GM23338 (cell line): ENCODE measurements around the gene HDDC3. TPM values are rescaled to one million over a fixed set of nuclear protein-coding genes. Genes with fewer than 3 reads are reported as not detected.

Experiments
- ATAC-seq: fragments of 200-7000 bp; cut with Tn5 transposase; 3 replicates; pipeline ENCODE4 v1.9.1; 2020
- DNase-seq: peaks from one replicate; pipeline ENCODE4 v3.0.0-alpha.2; 2015; ENCODE audit warnings: low spot score
- H2AFZ ChIP-seq: fragments of 200-600 bp; sonication (generic); 2 replicates; pipeline ENCODE4 v1.8.0; 2016; ENCODE audit warnings: antibody characterized with exemption, mild to moderate bottlenecking, moderate library complexity
- H3F3A ChIP-seq: fragments of 200-600 bp; sonication (generic); replicated peaks from 2 replicates; pipeline ENCODE4 v1.8.0; 2017; ENCODE audit warnings: antibody characterized with exemption, mixed run types, low read depth
- H3K27ac ChIP-seq: fragments of 200-600 bp; sonication (generic); 2 replicates; pipeline ENCODE4 v1.6.1; 2016; ENCODE audit warnings: low read depth
- H3K27me3 ChIP-seq: fragments of 200-600 bp; sonication (generic); 2 replicates; pipeline ENCODE4 v1.8.0; 2016; ENCODE audit warnings: mild to moderate bottlenecking, mixed run types, moderate library complexity; ENCODE audit not compliant: insufficient read depth
- H3K36me3 ChIP-seq: fragments of 200-600 bp; sonication (generic); 2 replicates; pipeline ENCODE4 v1.8.0; 2016; ENCODE audit warnings: mild to moderate bottlenecking; ENCODE audit not compliant: insufficient read depth
- H3K4me1 ChIP-seq: fragments of 200-600 bp; sonication (generic); 2 replicates; pipeline ENCODE4 v1.8.0; 2016; ENCODE audit warnings: mild to moderate bottlenecking, moderate library complexity; ENCODE audit not compliant: insufficient read depth
- H3K4me2 ChIP-seq: fragments of 200-600 bp; sonication (generic); 2 replicates; pipeline ENCODE4 v1.7.1; 2017; ENCODE audit warnings: mixed run types
- H3K4me3 ChIP-seq: fragments of 200-600 bp; sonication (generic); 2 replicates; pipeline ENCODE4 v1.6.1; 2016; ENCODE audit warnings: mixed run types
- H3K79me2 ChIP-seq: fragments of 200-600 bp; sonication (generic); replicated peaks from 2 replicates; pipeline ENCODE4 v1.8.0; 2017; ENCODE audit warnings: mild to moderate bottlenecking; ENCODE audit not compliant: insufficient read depth
- H3K9me2 ChIP-seq: fragments of 200-600 bp; sonication (generic); 2 replicates; pipeline ENCODE4 v1.8.0; 2017; ENCODE audit not compliant: insufficient read depth
- H4K20me1 ChIP-seq: fragments of 200-600 bp; sonication (generic); replicated peaks from 2 replicates; pipeline ENCODE4 v1.8.0; 2017; ENCODE audit warnings: mild to moderate bottlenecking; ENCODE audit not compliant: insufficient read depth
- H3K27ac Mint-ChIP-seq: 2 replicates; pipeline ENCODE4 v1.8.0; 2020; ENCODE audit warnings: inconsistent platforms, mild to moderate bottlenecking, moderate library complexity, mixed read lengths
- H3K27me3 Mint-ChIP-seq: 3 replicates; pipeline ENCODE4 v1.8.0; 2022; ENCODE audit warnings: low read depth, mild to moderate bottlenecking, moderate library complexity, mixed read lengths, inconsistent platforms; ENCODE audit not compliant: insufficient read depth, poor library complexity
- H3K36me3 Mint-ChIP-seq: 3 replicates; pipeline ENCODE4 v1.8.0; 2021; ENCODE audit warnings: low read depth, mild to moderate bottlenecking, inconsistent platforms, moderate library complexity, mixed read lengths
- H3K4me1 Mint-ChIP-seq: 3 replicates; pipeline ENCODE4 v1.8.0; 2020; ENCODE audit warnings: mild to moderate bottlenecking, inconsistent platforms, mixed read lengths
- H3K4me3 Mint-ChIP-seq: 3 replicates; pipeline ENCODE4 v1.8.0; 2021; ENCODE audit warnings: moderate library complexity, mild to moderate bottlenecking, inconsistent platforms, mixed read lengths
- H3K9me3 Mint-ChIP-seq: 3 replicates; pipeline ENCODE4 v1.8.0; 2020; ENCODE audit warnings: moderate library complexity, mild to moderate bottlenecking, inconsistent platforms, mixed read lengths
- CREB1 ChIP-seq: fragments of 250-450 bp; sonication (Bioruptor Pico); IDR thresholded peaks from 2 replicates; pipeline ENCODE4 v1.5.0; 2020; ENCODE audit warnings: low read depth, mild to moderate bottlenecking, moderate library complexity
- EZH2 ChIP-seq: fragments of 200-600 bp; sonication (generic); IDR thresholded peaks from one replicate; pipeline ENCODE4 v1.8.0; 2017; ENCODE audit warnings: antibody characterized with exemption, mild to moderate bottlenecking, low read depth; ENCODE audit not compliant: unreplicated experiment
- EZH2phosphoT487 ChIP-seq: fragments of 200-600 bp; sonication (generic); IDR thresholded peaks from one replicate; pipeline ENCODE4 v1.8.1; 2018; ENCODE audit warnings: antibody characterized with exemption; ENCODE audit not compliant: unreplicated experiment
- JUNB ChIP-seq: IDR thresholded peaks from one replicate; pipeline ENCODE4 v1.6.1; 2016; ENCODE audit warnings: antibody characterized with exemption; ENCODE audit not compliant: unreplicated experiment
- POLR2AphosphoS5 ChIP-seq: IDR thresholded peaks from 2 replicates; pipeline ENCODE4 v1.6.1; 2016; ENCODE audit warnings: antibody characterized with exemption, low read depth
- ZNF114 ChIP-seq: fragments of 250-450 bp; sonication (Bioruptor Pico); IDR thresholded peaks from 2 replicates; pipeline ENCODE4 v1.5.0; 2020; ENCODE audit warnings: mild to moderate bottlenecking, moderate library complexity
- ZNF331 ChIP-seq: fragments of 250-450 bp; sonication (Bioruptor Pico); IDR thresholded peaks from 2 replicates; pipeline ENCODE4 v1.5.0; 2020; ENCODE audit warnings: low read depth, mild to moderate bottlenecking, moderate library complexity
- long read RNA-seq: library from polyadenylated mRNA; unstranded; transcript quantifications from one replicate; pipeline ENCODE4 v2.0.0, GENCODE V29; 2020; ENCODE audit not compliant: unreplicated experiment
- polyA plus RNA-seq: library from polyadenylated mRNA; unstranded; fragments of >200 nt; fragmentation: Nextera tagmentation; extraction: Ambion mirVana; gene quantifications from 2 replicates; pipeline ENCODE4 v1.2.1, GENCODE V29; 2016
- total RNA-seq: library from RNA; depleted of rRNA; stranded (reverse); fragments of >200 nt; shearing (Covaris generic); gene quantifications from 2 replicates; pipeline ENCODE4 v1.2.3, GENCODE V29; 2014; rRNA removed
- TF ChIP-seq, protein P1 (sequence below): fragments of 250-450 bp; sonication (Bioruptor Pico); IDR thresholded peaks from 2 replicates; pipeline ENCODE4 v1.5.0; 2020; ENCODE audit warnings: mild to moderate bottlenecking, moderate library complexity
- TF ChIP-seq, protein P2 (sequence below): IDR thresholded peaks from 2 replicates; pipeline ENCODE4 v1.6.1; 2016; ENCODE audit warnings: antibody characterized with exemption
- TF ChIP-seq, protein P3 (sequence below): IDR thresholded peaks from one replicate; pipeline ENCODE4 v1.6.1; 2018; ENCODE audit warnings: antibody characterized with exemption; ENCODE audit not compliant: unreplicated experiment
- TF ChIP-seq, protein P4 (sequence below), 2 experiments: fragments of 200-600 bp in 1 of 2; sonication (generic) in 1 of 2; conservative IDR thresholded peaks; 2 replicates each; pipeline versions ENCODE4 v1.5.1 to v1.6.1; 2016 to 2017; ENCODE audit warnings: antibody characterized with exemption in 2 of 2, low read depth in 2 of 2, mild to moderate bottlenecking in 2 of 2, moderate library complexity in 1 of 2

HDDC3 gene, protein sequence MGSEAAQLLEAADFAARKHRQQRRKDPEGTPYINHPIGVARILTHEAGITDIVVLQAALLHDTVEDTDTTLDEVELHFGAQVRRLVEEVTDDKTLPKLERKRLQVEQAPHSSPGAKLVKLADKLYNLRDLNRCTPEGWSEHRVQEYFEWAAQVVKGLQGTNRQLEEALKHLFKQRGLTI
- total RNA-seq (9.1 and 19.0 TPM in 2 replicates), polyA plus RNA-seq (16.0 and 17.4 TPM in 2 replicates)
- long read RNA-seq, full-length matches to known transcripts = 24 of 27 reads
- long read RNA-seq, partial matches to known transcripts = 1 of 27 reads
- long read RNA-seq, other reads (novel, unspliced or antisense) = 2 of 27 reads

DNA sequence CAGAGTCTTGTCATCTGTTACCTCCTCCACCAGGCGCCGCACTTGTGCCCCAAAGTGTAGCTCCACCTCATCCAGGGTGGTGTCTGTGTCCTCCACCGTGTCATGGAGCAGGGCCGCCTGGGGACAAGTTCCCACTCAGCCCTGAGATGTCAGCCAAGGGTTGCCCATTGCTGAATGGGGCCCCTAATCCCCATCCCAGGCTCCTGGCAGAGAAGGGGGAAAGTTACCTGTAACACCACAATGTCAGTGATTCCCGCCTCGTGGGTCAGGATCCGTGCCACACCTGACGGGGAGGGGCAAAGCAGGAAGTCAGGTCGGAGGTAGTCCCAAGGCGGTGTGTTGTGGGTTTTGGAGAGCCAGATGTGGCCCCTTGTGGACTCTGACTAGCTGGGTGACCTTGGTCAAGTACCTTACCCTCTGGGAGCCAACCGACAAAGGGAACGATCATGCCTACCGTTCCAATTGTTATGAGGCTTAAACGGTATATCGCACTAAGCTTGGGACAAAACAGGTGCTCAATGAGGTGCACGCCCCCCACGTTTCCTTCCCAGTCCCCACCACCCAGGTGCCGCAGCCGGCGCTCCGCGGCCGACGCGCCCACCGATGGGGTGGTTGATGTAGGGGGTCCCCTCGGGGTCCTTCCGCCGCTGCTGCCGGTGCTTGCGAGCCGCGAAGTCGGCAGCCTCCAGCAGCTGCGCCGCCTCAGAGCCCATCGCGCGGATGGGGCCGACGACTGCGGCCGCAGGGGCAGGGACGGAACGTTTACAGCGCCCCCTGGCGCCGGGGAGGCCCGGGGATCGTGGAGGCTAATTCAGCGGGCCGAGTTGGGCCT is at the start of gene HDDC3:
Gene HDDC3, minus strand, starts transcription at position 722 of the 832 bp plus-strand sequence. Its CDS starts 9 bp downstream, at position 713.
- Mint-ChIP-seq H3K27me3 (peaks cover 16% of the 10 kb centered on the region), H3K27ac (peak within 1 kb of the TSS; percentile 91; the same call in 1 of the 2 replicates), H3K36me3 (peaks cover 7% of the 10 kb centered on the region; the same call in 2 of the 3 replicates), H3K4me1 (peaks cover 29% of the 10 kb centered on the region), H3K9me3 (no peaks in the 10 kb centered on the region), H3K4me3 (peak within 1 kb of the TSS; percentile 97)
- Histone ChIP-seq H3K4me2 (peak within 1 kb of the TSS; percentile 97), H3F3A (peaks cover 6% of the 10 kb centered on the region; the same call in 1 of the 2 replicates), H3K4me3 (peak within 1 kb of the TSS; percentile 94), H3K79me2 (no peaks in the 10 kb centered on the region; the same call in 1 of the 2 replicates), H3K9me2 (no peaks in the 10 kb centered on the region), H3K36me3 (peaks cover 5% of the 10 kb centered on the region; the same call in 1 of the 2 replicates), H4K20me1 (no peaks in the 10 kb centered on the region; the same call in 1 of the 2 replicates), H3K27ac (peak within 1 kb of the TSS; percentile 74; the same call in 1 of the 2 replicates), H2AFZ (peak within 1 kb of the TSS; percentile 100), H3K27me3 (peaks cover 10% of the 10 kb centered on the region; the same call in 1 of the 2 replicates), H3K4me1 (peaks cover 23% of the 10 kb centered on the region)
- ATAC-seq = peak; percentile 61
- peak; percentile 95 for DNase-seq
- TF ChIP-seq, protein P1, sequence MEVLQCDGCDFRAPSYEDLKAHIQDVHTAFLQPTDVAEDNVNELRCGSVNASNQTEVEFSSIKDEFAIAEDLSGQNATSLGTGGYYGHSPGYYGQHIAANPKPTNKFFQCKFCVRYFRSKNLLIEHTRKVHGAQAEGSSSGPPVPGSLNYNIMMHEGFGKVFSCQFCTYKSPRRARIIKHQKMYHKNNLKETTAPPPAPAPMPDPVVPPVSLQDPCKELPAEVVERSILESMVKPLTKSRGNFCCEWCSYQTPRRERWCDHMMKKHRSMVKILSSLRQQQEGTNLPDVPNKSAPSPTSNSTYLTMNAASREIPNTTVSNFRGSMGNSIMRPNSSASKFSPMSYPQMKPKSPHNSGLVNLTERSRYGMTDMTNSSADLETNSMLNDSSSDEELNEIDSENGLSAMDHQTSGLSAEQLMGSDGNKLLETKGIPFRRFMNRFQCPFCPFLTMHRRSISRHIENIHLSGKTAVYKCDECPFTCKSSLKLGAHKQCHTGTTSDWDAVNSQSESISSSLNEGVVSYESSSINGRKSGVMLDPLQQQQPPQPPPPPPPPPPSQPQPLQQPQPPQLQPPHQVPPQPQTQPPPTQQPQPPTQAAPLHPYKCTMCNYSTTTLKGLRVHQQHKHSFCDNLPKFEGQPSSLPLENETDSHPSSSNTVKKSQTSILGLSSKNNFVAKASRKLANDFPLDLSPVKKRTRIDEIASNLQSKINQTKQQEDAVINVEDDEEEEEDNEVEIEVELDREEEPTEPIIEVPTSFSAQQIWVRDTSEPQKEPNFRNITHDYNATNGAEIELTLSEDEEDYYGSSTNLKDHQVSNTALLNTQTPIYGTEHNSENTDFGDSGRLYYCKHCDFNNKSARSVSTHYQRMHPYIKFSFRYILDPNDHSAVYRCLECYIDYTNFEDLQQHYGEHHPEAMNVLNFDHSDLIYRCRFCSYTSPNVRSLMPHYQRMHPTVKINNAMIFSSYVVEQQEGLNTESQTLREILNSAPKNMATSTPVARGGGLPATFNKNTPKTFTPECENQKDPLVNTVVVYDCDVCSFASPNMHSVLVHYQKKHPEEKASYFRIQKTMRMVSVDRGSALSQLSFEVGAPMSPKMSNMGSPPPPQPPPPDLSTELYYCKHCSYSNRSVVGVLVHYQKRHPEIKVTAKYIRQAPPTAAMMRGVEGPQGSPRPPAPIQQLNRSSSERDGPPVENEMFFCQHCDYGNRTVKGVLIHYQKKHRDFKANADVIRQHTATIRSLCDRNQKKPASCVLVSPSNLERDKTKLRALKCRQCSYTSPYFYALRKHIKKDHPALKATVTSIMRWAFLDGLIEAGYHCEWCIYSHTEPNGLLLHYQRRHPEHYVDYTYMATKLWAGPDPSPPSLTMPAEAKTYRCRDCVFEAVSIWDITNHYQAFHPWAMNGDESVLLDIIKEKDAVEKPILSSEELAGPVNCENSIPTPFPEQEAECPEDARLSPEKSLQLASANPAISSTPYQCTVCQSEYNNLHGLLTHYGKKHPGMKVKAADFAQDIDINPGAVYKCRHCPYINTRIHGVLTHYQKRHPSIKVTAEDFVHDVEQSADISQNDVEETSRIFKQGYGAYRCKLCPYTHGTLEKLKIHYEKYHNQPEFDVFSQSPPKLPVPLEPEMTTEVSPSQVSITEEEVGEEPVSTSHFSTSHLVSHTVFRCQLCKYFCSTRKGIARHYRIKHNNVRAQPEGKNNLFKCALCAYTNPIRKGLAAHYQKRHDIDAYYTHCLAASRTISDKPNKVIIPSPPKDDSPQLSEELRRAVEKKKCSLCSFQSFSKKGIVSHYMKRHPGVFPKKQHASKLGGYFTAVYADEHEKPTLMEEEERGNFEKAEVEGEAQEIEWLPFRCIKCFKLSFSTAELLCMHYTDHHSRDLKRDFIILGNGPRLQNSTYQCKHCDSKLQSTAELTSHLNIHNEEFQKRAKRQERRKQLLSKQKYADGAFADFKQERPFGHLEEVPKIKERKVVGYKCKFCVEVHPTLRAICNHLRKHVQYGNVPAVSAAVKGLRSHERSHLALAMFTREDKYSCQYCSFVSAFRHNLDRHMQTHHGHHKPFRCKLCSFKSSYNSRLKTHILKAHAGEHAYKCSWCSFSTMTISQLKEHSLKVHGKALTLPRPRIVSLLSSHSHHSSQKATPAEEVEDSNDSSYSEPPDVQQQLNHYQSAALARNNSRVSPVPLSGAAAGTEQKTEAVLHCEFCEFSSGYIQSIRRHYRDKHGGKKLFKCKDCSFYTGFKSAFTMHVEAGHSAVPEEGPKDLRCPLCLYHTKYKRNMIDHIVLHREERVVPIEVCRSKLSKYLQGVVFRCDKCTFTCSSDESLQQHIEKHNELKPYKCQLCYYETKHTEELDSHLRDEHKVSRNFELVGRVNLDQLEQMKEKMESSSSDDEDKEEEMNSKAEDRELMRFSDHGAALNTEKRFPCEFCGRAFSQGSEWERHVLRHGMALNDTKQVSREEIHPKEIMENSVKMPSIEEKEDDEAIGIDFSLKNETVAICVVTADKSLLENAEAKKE (CRISPR knock-in tag) = no peak
- TF ChIP-seq, protein P2, sequence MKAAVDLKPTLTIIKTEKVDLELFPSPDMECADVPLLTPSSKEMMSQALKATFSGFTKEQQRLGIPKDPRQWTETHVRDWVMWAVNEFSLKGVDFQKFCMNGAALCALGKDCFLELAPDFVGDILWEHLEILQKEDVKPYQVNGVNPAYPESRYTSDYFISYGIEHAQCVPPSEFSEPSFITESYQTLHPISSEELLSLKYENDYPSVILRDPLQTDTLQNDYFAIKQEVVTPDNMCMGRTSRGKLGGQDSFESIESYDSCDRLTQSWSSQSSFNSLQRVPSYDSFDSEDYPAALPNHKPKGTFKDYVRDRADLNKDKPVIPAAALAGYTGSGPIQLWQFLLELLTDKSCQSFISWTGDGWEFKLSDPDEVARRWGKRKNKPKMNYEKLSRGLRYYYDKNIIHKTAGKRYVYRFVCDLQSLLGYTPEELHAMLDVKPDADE = peak; percentile 41; the same call in 1 of the 2 replicates
- TF ChIP-seq, protein P3, sequence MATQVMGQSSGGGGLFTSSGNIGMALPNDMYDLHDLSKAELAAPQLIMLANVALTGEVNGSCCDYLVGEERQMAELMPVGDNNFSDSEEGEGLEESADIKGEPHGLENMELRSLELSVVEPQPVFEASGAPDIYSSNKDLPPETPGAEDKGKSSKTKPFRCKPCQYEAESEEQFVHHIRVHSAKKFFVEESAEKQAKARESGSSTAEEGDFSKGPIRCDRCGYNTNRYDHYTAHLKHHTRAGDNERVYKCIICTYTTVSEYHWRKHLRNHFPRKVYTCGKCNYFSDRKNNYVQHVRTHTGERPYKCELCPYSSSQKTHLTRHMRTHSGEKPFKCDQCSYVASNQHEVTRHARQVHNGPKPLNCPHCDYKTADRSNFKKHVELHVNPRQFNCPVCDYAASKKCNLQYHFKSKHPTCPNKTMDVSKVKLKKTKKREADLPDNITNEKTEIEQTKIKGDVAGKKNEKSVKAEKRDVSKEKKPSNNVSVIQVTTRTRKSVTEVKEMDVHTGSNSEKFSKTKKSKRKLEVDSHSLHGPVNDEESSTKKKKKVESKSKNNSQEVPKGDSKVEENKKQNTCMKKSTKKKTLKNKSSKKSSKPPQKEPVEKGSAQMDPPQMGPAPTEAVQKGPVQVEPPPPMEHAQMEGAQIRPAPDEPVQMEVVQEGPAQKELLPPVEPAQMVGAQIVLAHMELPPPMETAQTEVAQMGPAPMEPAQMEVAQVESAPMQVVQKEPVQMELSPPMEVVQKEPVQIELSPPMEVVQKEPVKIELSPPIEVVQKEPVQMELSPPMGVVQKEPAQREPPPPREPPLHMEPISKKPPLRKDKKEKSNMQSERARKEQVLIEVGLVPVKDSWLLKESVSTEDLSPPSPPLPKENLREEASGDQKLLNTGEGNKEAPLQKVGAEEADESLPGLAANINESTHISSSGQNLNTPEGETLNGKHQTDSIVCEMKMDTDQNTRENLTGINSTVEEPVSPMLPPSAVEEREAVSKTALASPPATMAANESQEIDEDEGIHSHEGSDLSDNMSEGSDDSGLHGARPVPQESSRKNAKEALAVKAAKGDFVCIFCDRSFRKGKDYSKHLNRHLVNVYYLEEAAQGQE = no peak
- TF ChIP-seq POLR2AphosphoS5 = peak; percentile 83
- no peak for TF ChIP-seq ZNF114 (CRISPR knock-in tag)
- peak; percentile 57 for TF ChIP-seq CREB1 (CRISPR knock-in tag)
- TF ChIP-seq, protein P4, sequence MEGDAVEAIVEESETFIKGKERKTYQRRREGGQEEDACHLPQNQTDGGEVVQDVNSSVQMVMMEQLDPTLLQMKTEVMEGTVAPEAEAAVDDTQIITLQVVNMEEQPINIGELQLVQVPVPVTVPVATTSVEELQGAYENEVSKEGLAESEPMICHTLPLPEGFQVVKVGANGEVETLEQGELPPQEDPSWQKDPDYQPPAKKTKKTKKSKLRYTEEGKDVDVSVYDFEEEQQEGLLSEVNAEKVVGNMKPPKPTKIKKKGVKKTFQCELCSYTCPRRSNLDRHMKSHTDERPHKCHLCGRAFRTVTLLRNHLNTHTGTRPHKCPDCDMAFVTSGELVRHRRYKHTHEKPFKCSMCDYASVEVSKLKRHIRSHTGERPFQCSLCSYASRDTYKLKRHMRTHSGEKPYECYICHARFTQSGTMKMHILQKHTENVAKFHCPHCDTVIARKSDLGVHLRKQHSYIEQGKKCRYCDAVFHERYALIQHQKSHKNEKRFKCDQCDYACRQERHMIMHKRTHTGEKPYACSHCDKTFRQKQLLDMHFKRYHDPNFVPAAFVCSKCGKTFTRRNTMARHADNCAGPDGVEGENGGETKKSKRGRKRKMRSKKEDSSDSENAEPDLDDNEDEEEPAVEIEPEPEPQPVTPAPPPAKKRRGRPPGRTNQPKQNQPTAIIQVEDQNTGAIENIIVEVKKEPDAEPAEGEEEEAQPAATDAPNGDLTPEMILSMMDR (conservative IDR thresholded peaks at IDR 0.05; ENCODE audit: low read depth in 2 of 2) = peak; percentile 82 to 89
- no peak for TF ChIP-seq JUNB
- no peak for TF ChIP-seq ZNF331 (CRISPR knock-in tag)
- no peak for TF ChIP-seq EZH2
- TF ChIP-seq EZH2phosphoT487 = no peak
